Measurements from ENCODE around the gene RAB20. TPM values are rescaled to one million over a fixed set of nuclear protein-coding genes. Genes with fewer than 3 reads are reported as not detected.

Gene RAB20
- total RNA-seq, 4 donors from 2014 or later: 8.7 to 32.8 (median 18.4) TPM

GRCh38 chr13:110600980-110601379 lies 39.5 kb upstream of the RAB20 start:
- H3K4me3 ChIP-seq: no peak overlapping the region
- ATAC-seq: no peak
- no peaks in the 10 kb centered on the region for H3K36me3 ChIP-seq
- H3K9me3 ChIP-seq: no peaks in the 10 kb centered on the region
- no peaks in the 10 kb centered on the region for H3K27me3 ChIP-seq
- 85 to 95% methylated on average over 3 to 4 of the region's 4 CpGs for WGBS, 2 donors (ENCODE audit: low coverage in 1 of 2)
- H3K27ac ChIP-seq: no peak overlapping the region
- H3K4me1 ChIP-seq: peaks cover 0 to 6% (median 0%) of the 10 kb centered on the region in 3 donors
- no peak for TF ChIP-seq EP300 (IDR thresholded peaks at IDR 0.05)

- peaks cover 0 to 6% (median 0%) of the 10 kb centered on the region in 3 donors for H3K4me1 ChIP-seq
- H3K36me3 ChIP-seq: no peaks in the 10 kb centered on the region
- no peak overlapping the region for H3K4me3 ChIP-seq
- no peak overlapping the region for H3K27ac ChIP-seq
- TF ChIP-seq EP300 (IDR thresholded peaks at IDR 0.05): no peak
- TF ChIP-seq CTCF (IDR thresholded peaks at IDR 0.05): no peak
- TF ChIP-seq POLR2AphosphoS5 (IDR thresholded peaks at IDR 0.05): no peak
- TF ChIP-seq POLR2A (IDR thresholded peaks at IDR 0.05): no peak
- ATAC-seq: no peak
- H3K27me3 ChIP-seq: no peaks in the 10 kb centered on the region
- 59 to 80% methylated on average over 3 to 10 of the region's 10 CpGs for WGBS, 2 donors (ENCODE audit: low coverage in 1 of 2)
- H3K9me3 ChIP-seq: no peaks in the 10 kb centered on the region
These were observed 38.8 kb upstream of the RAB20 start for GRCh38 chr13:110600261-110600819.

- 59 to 63% methylated on average over 4 to 12 of the region's 16 CpGs for WGBS, 2 donors (ENCODE audit: low coverage in 1 of 2)
- no peak for ATAC-seq
- no peaks in the 10 kb centered on the region for H3K9me3 ChIP-seq
- H3K27me3 ChIP-seq: no peaks in the 10 kb centered on the region
- H3K27ac ChIP-seq: no peak overlapping the region
- peaks cover 0 to 10% (median 0%) of the 10 kb centered on the region in 3 donors for H3K4me1 ChIP-seq
- TF ChIP-seq EP300 (IDR thresholded peaks at IDR 0.05) (no peak), POLR2A (IDR thresholded peaks at IDR 0.05) (no peak), CTCF (IDR thresholded peaks at IDR 0.05) (no peak)
- no peaks in the 10 kb centered on the region for H3K36me3 ChIP-seq
- H3K4me3 ChIP-seq: no peak overlapping the region
These were observed 35.6 kb upstream of the RAB20 start for GRCh38 chr13:110597041-110597689.

GRCh38 chr13:110593430-110594130 lies 32.1 kb upstream of the RAB20 start:
- 41 to 50% methylated on average over 5 to 6 of the region's 6 CpGs for WGBS, 2 donors (ENCODE audit: low coverage in 1 of 2)
- H3K4me3 ChIP-seq: no peak overlapping the region
- H3K27ac ChIP-seq: no peak overlapping the region
- ATAC-seq: peak; percentile 87
- peaks cover 0 to 4% (median 0%) of the 10 kb centered on the region in 3 donors for H3K4me1 ChIP-seq
- no peaks in the 10 kb centered on the region for H3K9me3 ChIP-seq
- no peaks in the 10 kb centered on the region for H3K27me3 ChIP-seq
- H3K36me3 ChIP-seq: no peaks in the 10 kb centered on the region
- TF ChIP-seq EP300 (IDR thresholded peaks at IDR 0.05) (no peak), POLR2AphosphoS5 (IDR thresholded peaks at IDR 0.05) (no peak), POLR2A (IDR thresholded peaks at IDR 0.05) (no peak), CTCF (IDR thresholded peaks at IDR 0.05) (peak; percentile 32 to 74 (median 70))

- H3K4me3 ChIP-seq: no peak overlapping the region
- TF ChIP-seq CTCF (IDR thresholded peaks at IDR 0.05): no peak
- TF ChIP-seq POLR2AphosphoS5 (IDR thresholded peaks at IDR 0.05): no peak
- TF ChIP-seq POLR2A (IDR thresholded peaks at IDR 0.05): no peak
- no peak for TF ChIP-seq EP300 (IDR thresholded peaks at IDR 0.05)
- H3K27me3 ChIP-seq: no peaks in the 10 kb centered on the region
- WGBS, 2 donors (ENCODE audit: low coverage in 1 of 2): 67 to 86% methylated on average over 1 to 2 of the region's 2 CpGs
- no peak overlapping the region for H3K27ac ChIP-seq
- no peaks in the 10 kb centered on the region for H3K9me3 ChIP-seq
- no peak for ATAC-seq
- H3K4me1 ChIP-seq: peaks cover 0 to 4% (median 0%) of the 10 kb centered on the region in 3 donors
- no peaks in the 10 kb centered on the region for H3K36me3 ChIP-seq
These were observed 31.1 kb upstream of the RAB20 start for GRCh38 chr13:110592665-110593064.
